Muscle of leg (tissue), 11 donors: ENCODE data around the gene DCC. TPM values are rescaled to one million over a fixed set of nuclear protein-coding genes. Genes with fewer than 3 reads are reported as not detected.

Experiments
- DNase-seq: peaks from one replicate; pipeline ENCODE4 v3.0.0; 2013
- H3K27ac ChIP-seq: one replicate; pipeline ENCODE4 v1.5.1; 2013; ENCODE audit warnings: mild to moderate bottlenecking, low read length, control low read depth
- H3K27me3 ChIP-seq: one replicate; pipeline ENCODE4 v1.6.1; 2013; ENCODE audit warnings: low read length; ENCODE audit not compliant: control insufficient read depth, insufficient read depth
- H3K36me3 ChIP-seq: one replicate; pipeline ENCODE4 v1.6.1; 2013; ENCODE audit warnings: low read length; ENCODE audit not compliant: control insufficient read depth, insufficient read depth
- H3K4me1 ChIP-seq: one replicate; pipeline ENCODE4 v1.6.1; 2013; ENCODE audit warnings: low read length; ENCODE audit not compliant: control insufficient read depth, insufficient read depth
- H3K4me3 ChIP-seq: one replicate; pipeline ENCODE4 v1.5.1; 2013; ENCODE audit warnings: low read length, control low read depth
- H3K9me3 ChIP-seq: replicated peaks from 2 replicates; pipeline ENCODE4 v1.6.1; 2013; ENCODE audit warnings: low read depth, low read length; ENCODE audit not compliant: control insufficient read depth
- WGBS: methylation state at CpG from one replicate; pipeline ENCODE4 v1.1.5; 2013; ENCODE audit warnings: missing lambda C conversion rate; ENCODE audit not compliant: insufficient coverage; 5-methylcytosine and 5-hydroxymethylcytosine counted together
- polyA plus RNA-seq, 8 donors: library from polyadenylated mRNA; unstranded; fragments of 120-200 nt; gene quantifications; one replicate each; pipeline versions ENCODE4 v1.2.1 to v1.2.3, GENCODE V29; 2013; ENCODE audit warnings: inconsistent platforms in 1 of 8, low replicate concordance in 1 of 8; ENCODE audit not compliant: insufficient read length in 8 of 8, insufficient read depth in 1 of 8
- total RNA-seq: library from RNA; stranded (reverse); fragments of 120-200 nt; gene quantifications from one replicate; pipeline ENCODE4 v1.2.4, GENCODE V29; 2013

DCC gene
- total and polyA plus RNA-seq, 9 donors: 0.06 to 0.46 (median 0.13) TPM

DNA sequence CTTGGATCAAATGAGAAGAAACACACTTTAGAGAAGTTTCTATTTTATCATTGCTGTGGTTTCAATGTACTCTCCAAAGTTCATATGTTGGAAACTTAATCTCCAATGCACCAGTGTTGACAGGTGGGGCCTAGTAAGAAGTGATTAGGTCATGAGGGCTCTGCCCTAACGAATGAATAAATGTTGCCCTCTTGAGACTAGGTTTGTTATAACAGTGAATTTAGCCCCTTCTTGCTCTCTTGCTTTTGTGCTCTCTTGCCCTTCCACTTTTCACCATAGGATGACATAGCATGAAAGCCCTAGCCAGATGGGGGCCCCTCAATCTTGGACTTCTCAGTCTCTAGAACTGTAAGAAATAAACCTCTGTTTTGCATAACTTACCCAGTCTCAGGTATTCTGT is 664.8 kb downstream of the DCC start:
- Histone ChIP-seq H3K27ac (no peak overlapping the region), H3K4me1 (no peaks in the 10 kb centered on the region), H3K36me3 (no peaks in the 10 kb centered on the region), H3K9me3 (no peaks in the 10 kb centered on the region), H3K27me3 (no peaks in the 10 kb centered on the region), H3K4me3 (no peak overlapping the region)
- DNase-seq: no peak
- WGBS: no CpG with 5 or more reads among the region's 1 CpG

DNA sequence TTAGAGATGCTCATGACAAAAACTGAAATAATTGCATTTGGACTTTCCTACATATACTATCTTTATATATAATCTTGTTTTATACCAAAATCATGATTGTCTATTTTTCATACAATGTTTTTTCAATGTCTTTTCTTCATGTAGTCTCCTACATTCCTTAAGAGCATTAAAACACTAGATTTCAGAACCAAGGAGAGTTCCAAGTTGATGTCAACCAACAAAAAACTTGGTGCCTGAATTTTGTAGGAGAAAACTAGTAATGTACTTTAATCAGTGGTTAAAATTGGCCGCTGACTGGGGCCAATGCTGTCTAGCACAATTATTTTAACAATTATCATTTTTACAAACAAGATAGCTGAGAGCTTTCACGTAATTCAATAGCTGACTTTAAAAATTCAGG is 678.8 kb downstream of the DCC start:
- Histone ChIP-seq H3K27me3 (no peaks in the 10 kb centered on the region), H3K9me3 (no peaks in the 10 kb centered on the region), H3K4me1 (no peaks in the 10 kb centered on the region), H3K36me3 (no peaks in the 10 kb centered on the region), H3K4me3 (no peak overlapping the region), H3K27ac (no peak overlapping the region)
- DNase-seq: peak; percentile 3
- WGBS: no CpG with 5 or more reads among the region's 2 CpGs

DNA sequence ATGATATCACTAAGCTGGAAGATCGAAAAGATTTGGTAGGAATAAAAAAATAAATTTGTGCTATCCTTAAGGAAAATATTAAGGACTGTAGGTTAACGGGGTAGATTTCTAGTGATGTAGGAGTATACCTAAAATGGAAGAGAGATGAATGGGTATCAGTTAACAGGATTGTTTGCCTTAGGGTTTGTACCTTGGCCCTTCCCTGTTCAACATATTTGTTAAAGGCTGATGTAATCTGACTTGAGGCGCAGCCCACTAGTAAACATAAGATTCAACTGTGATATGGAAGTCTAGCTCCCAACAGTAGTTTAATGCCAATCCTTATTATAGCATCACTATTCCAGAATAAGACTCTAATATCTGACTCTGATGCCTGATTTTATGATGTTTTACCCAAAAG is 685.2 kb downstream of the DCC start:
- Histone ChIP-seq H3K27me3 (no peaks in the 10 kb centered on the region), H3K9me3 (no peaks in the 10 kb centered on the region), H3K4me3 (no peak overlapping the region), H3K4me1 (no peaks in the 10 kb centered on the region), H3K36me3 (no peaks in the 10 kb centered on the region), H3K27ac (no peak overlapping the region)
- WGBS: 85% methylated on average over 1 of the region's 3 CpGs
- DNase-seq: no peak

- Histone ChIP-seq H3K4me3 (no peak overlapping the region), H3K36me3 (no peaks in the 10 kb centered on the region), H3K9me3 (no peaks in the 10 kb centered on the region), H3K27me3 (no peaks in the 10 kb centered on the region), H3K4me1 (no peaks in the 10 kb centered on the region), H3K27ac (no peak overlapping the region)
- no CpG with 5 or more reads among the region's 1 CpG for WGBS
- DNase-seq: no peak
Observed at GRCh38 chr18:53028565-53028964, 688.6 kb downstream of the DCC start.

DNA sequence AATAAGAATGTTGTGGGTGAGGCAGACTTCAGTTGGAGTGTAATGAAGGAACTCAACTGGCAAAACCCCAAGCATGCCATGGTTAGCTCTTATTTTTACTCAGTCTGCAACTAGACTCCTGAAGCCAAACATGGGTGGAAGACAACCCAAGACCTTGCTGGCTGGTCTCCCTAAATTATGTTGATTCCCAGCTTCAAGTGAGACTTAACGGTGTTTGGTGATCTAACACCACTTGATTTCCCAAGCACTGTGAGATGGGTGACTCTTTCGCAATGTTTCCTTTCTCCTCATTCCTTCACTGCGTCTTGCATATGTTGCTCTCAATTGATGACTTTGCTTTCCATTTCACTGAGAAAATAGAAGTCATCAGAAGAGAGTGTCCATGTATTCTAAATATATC is 693.1 kb downstream of the DCC start:
- 100% methylated on average over 1 of the region's 3 CpGs for WGBS
- no peak for DNase-seq
- H3K4me1 ChIP-seq: no peaks in the 10 kb centered on the region
- no peak overlapping the region for H3K4me3 ChIP-seq
- no peak overlapping the region for H3K27ac ChIP-seq
- no peaks in the 10 kb centered on the region for H3K27me3 ChIP-seq
- no peaks in the 10 kb centered on the region for H3K36me3 ChIP-seq
- no peaks in the 10 kb centered on the region for H3K9me3 ChIP-seq

GRCh38 chr18:53038608-53039007 is 698.6 kb downstream of the DCC start:
- Histone ChIP-seq H3K4me1 (no peaks in the 10 kb centered on the region), H3K9me3 (peaks cover 6% of the 10 kb centered on the region), H3K4me3 (no peak overlapping the region), H3K36me3 (no peaks in the 10 kb centered on the region), H3K27me3 (no peaks in the 10 kb centered on the region), H3K27ac (no peak overlapping the region)
- DNase-seq: no peak

GRCh38 chr18:53040286-53040685 is 700.3 kb downstream of the DCC start:
- Histone ChIP-seq H3K4me1 (no peaks in the 10 kb centered on the region), H3K4me3 (no peak overlapping the region), H3K27me3 (no peaks in the 10 kb centered on the region), H3K9me3 (peaks cover 6% of the 10 kb centered on the region), H3K27ac (no peak overlapping the region), H3K36me3 (no peaks in the 10 kb centered on the region)
- no peak for DNase-seq
- no CpG with 5 or more reads among the region's 3 CpGs for WGBS

DNA sequence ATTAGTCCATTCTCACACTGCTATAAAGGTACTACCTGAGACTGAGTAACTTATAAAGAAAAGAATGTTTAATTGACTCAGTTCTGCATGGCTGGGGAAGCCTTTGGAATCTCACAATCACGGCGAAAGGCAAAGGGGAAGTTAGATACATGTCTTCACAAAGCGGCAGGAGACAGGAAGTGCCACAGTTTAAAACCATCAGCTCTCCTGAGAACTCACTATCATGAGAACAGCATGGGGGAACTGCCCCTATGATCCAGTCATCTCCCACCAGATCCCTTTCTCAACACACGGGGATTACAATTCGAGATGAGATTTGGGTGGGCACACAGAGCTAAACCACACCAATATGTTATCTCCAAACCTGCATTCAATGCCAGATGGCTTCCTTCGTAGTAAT is 716.1 kb downstream of the DCC start:
- H3K9me3 ChIP-seq: no peaks in the 10 kb centered on the region
- no peaks in the 10 kb centered on the region for H3K27me3 ChIP-seq
- H3K4me1 ChIP-seq: no peaks in the 10 kb centered on the region
- H3K4me3 ChIP-seq: no peak overlapping the region
- H3K27ac ChIP-seq: no peak overlapping the region
- H3K36me3 ChIP-seq: no peaks in the 10 kb centered on the region
- no peak for DNase-seq
- no CpG with 5 or more reads among the region's 6 CpGs for WGBS

GRCh38 chr18:53070788-53071187 is 730.8 kb downstream of the DCC start:
- no CpG with 5 or more reads among the region's 6 CpGs for WGBS
- no peaks in the 10 kb centered on the region for H3K4me1 ChIP-seq
- H3K9me3 ChIP-seq: no peaks in the 10 kb centered on the region
- no peaks in the 10 kb centered on the region for H3K36me3 ChIP-seq
- H3K27ac ChIP-seq: no peak overlapping the region
- no peaks in the 10 kb centered on the region for H3K27me3 ChIP-seq
- DNase-seq: peak; percentile 13
- H3K4me3 ChIP-seq: no peak overlapping the region

DNA sequence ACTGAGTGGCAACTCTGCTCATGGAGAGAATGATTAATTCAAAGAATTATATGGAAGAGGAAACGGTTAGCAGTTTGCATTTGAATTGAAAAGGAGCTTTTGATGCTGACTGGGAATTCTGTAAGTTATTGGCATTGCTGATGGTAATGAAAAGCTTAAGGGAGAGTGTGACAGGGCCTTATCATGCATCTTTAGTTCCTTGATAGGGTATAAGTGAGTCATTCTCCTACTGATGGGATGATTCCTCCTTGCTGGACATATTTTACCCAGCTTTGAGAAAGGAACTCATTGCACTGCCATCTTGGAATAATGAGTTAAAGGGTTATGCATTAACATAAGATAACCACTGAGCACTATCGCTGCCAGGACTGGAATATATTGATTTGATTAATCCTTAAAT is 740.7 kb downstream of the DCC start:
- Histone ChIP-seq H3K4me3 (no peak overlapping the region), H3K27ac (no peak overlapping the region), H3K36me3 (no peaks in the 10 kb centered on the region), H3K9me3 (no peaks in the 10 kb centered on the region), H3K4me1 (no peaks in the 10 kb centered on the region), H3K27me3 (no peaks in the 10 kb centered on the region)
- WGBS: 90% methylated on average over 1 of the region's 2 CpGs
- no peak for DNase-seq

GRCh38 chr18:53093636-53094035 is 753.6 kb downstream of the DCC start:
- no peak for DNase-seq
- H3K4me3 ChIP-seq: no peak overlapping the region
- WGBS: 81% methylated on average over 3 of the region's 5 CpGs

More at GRCh38 chr18:53093636-53094035, 753.6 kb downstream of the DCC start:
- H3K27ac ChIP-seq: no peak overlapping the region
- H3K9me3 ChIP-seq: no peaks in the 10 kb centered on the region
- H3K27me3 ChIP-seq: no peaks in the 10 kb centered on the region
- H3K4me1 ChIP-seq: no peaks in the 10 kb centered on the region
- H3K36me3 ChIP-seq: no peaks in the 10 kb centered on the region
